Thyroid gland (tissue), 4 donors: ENCODE measurements around the gene DOCK1. TPM values are rescaled to one million over a fixed set of nuclear protein-coding genes. Genes with fewer than 3 reads are reported as not detected.
A peak's percentile ranks its signal among the peaks of the same experiment; 100 is the strongest.

Experiments used
- DNase-seq, 2 donors: peaks; one replicate each; pipeline ENCODE4 v3.0.0-alpha.2; 2019
- H3K27ac ChIP-seq, 3 donors: fragments of 200-600 bp; sonication (generic); 1 replicate in 2 of 3; 2 replicates in 1 of 3; pipeline ENCODE4 v1.5.1; 2016 to 2019; ENCODE audit warnings: mild to moderate bottlenecking in 1 of 3, moderate library complexity in 1 of 3
- H3K27me3 ChIP-seq: fragments of 200-600 bp; sonication (generic); one replicate; pipeline ENCODE4 v1.5.1; 2019
- H3K36me3 ChIP-seq, 2 donors: fragments of 200-600 bp; sonication (generic); one replicate each; pipeline ENCODE4 v1.5.1; 2016 to 2019
- H3K4me1 ChIP-seq, 2 donors: fragments of 200-600 bp; sonication (generic); one replicate each; pipeline ENCODE4 v1.5.1; 2017 to 2019
- H3K4me3 ChIP-seq, 3 donors: fragments of 200-600 bp; sonication (generic); replicated peaks in 1 of 3; 1 replicate in 2 of 3; 2 replicates in 1 of 3; pipeline ENCODE4 v1.5.1; 2016; ENCODE audit warnings: mild to moderate bottlenecking in 1 of 3
- H3K9me3 ChIP-seq: fragments of 200-600 bp; sonication (generic); one replicate; pipeline ENCODE4 v1.5.1; 2017
- POLR2A ChIP-seq, 2 donors: fragments of 450-650 bp; IDR thresholded peaks; one replicate each; pipeline ENCODE4 v1.6.1; 2017; ENCODE audit warnings: antibody characterized with exemption in 2 of 2, mild to moderate bottlenecking in 2 of 2, moderate library complexity in 1 of 2
- WGBS, 2 donors: methylation state at CpG; one replicate each; pipeline ENCODE4 v1.1.5; 2017; 5-methylcytosine and 5-hydroxymethylcytosine counted together
- intact Hi-C: fragments of 100-400 bp; cut with DNase I; formaldehyde crosslinking; loops from one replicate; pipeline ENCODE4 v1.15.1; 2023
- total RNA-seq, 4 donors: library from RNA; depleted of rRNA; stranded (reverse); fragments of >200 nt; gene quantifications; one replicate each; pipeline ENCODE4 v1.2.3, GENCODE V29; 2016
- TF ChIP-seq, protein P1 (sequence below), 6 experiments: fragments of 200-600 bp in 3 of 6; fragments of 450-650 bp in 3 of 6; sonication (generic) in 3 of 6; IDR thresholded peaks; one replicate each; pipeline ENCODE4 v1.5.1; 2016 to 2019; ENCODE audit warnings: antibody characterized with exemption in 6 of 6, mild to moderate bottlenecking in 2 of 6, inconsistent platforms in 1 of 6, moderate library complexity in 1 of 6

DOCK1 gene
- total RNA-seq, 4 donors from 2014 or later = 89.7 to 217 (median 112) TPM

DNA sequence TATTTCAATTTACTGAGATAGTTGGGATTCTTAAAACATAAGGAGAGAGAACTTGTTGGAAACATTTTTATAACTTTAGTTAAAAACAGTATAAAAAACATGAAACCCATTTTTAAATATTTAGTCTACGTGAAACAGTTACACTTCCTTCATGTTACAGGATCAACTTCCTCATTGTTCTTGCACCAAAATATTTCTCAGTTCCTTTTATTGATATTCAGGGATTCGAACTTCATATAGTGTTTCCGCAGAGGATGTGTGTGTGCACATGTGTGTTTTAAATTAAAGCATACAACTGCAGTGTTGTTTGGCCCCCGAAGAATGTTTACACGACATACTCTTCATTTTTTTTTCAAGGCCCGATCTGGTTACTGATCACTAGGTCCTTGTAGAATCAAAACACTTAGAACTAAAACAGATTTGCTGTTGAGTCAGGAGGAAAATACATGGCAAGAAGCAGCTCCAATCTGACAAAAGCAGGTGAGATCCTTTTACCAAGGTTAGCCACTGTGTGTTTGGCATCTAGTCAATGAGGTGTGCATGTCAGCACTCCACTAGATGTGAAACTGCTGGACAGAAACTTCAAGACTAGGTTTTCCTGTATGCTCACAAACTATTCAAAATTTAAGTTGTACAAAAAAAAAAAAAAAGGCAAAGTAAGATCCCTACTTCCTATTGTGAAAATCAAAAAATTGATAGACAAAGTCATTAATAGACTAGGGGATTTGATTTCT lies 230.8 kb downstream of the DOCK1 start:
- H3K9me3 ChIP-seq = no peaks in the 10 kb centered on the region
- DNase-seq = no peak
- no peaks in the 10 kb centered on the region for H3K4me1 ChIP-seq
- peaks cover 0 to 2% of the 10 kb centered on the region in 2 donors for H3K36me3 ChIP-seq
- no peak overlapping the region for H3K4me3 ChIP-seq
- H3K27me3 ChIP-seq = no peaks in the 10 kb centered on the region
- 68 to 77% methylated on average over 6 of the region's 6 CpGs for WGBS, 2 donors
- TF ChIP-seq POLR2A (IDR thresholded peaks at IDR 0.05) = no peak
- TF ChIP-seq, protein P1, sequence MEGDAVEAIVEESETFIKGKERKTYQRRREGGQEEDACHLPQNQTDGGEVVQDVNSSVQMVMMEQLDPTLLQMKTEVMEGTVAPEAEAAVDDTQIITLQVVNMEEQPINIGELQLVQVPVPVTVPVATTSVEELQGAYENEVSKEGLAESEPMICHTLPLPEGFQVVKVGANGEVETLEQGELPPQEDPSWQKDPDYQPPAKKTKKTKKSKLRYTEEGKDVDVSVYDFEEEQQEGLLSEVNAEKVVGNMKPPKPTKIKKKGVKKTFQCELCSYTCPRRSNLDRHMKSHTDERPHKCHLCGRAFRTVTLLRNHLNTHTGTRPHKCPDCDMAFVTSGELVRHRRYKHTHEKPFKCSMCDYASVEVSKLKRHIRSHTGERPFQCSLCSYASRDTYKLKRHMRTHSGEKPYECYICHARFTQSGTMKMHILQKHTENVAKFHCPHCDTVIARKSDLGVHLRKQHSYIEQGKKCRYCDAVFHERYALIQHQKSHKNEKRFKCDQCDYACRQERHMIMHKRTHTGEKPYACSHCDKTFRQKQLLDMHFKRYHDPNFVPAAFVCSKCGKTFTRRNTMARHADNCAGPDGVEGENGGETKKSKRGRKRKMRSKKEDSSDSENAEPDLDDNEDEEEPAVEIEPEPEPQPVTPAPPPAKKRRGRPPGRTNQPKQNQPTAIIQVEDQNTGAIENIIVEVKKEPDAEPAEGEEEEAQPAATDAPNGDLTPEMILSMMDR (IDR thresholded peaks at IDR 0.05) = no peak
- intact Hi-C loops = no loop called here
- no peak overlapping the region for H3K27ac ChIP-seq

DNA sequence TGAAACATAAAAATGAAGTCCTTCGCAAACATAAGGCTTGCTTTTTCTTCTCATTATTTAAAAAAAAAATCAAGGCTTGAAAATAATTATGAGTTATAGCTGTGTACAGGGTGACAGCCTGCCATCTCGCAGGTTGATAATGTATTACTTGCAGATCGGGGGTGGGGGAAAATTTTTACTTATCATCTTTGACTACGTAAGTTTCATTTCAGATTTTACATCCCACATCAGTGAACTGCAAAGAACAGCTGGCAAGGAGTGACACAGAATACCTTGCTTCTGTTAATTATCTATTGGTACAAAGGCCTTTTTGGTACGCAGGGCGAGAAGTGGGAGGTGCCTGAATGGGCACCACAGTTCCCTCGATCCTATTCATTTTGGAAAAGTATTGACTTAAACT lies 232.2 kb downstream of the DOCK1 start:
- peaks cover 4 to 7% of the 10 kb centered on the region in 2 donors for H3K4me1 ChIP-seq
- H3K9me3 ChIP-seq = no peaks in the 10 kb centered on the region
- DNase-seq = no peak
- intact Hi-C loops = no loop called here
- no peak for TF ChIP-seq POLR2A (IDR thresholded peaks at IDR 0.05)
- TF ChIP-seq, protein P1 (IDR thresholded peaks at IDR 0.05) = no peak
- peaks cover 0 to 2% of the 10 kb centered on the region in 2 donors for H3K36me3 ChIP-seq
- no peak overlapping the region for H3K27ac ChIP-seq
- no peaks in the 10 kb centered on the region for H3K27me3 ChIP-seq
- H3K4me3 ChIP-seq = no peak overlapping the region
- 93 to 94% methylated on average over 7 of the region's 7 CpGs for WGBS, 2 donors

DNA sequence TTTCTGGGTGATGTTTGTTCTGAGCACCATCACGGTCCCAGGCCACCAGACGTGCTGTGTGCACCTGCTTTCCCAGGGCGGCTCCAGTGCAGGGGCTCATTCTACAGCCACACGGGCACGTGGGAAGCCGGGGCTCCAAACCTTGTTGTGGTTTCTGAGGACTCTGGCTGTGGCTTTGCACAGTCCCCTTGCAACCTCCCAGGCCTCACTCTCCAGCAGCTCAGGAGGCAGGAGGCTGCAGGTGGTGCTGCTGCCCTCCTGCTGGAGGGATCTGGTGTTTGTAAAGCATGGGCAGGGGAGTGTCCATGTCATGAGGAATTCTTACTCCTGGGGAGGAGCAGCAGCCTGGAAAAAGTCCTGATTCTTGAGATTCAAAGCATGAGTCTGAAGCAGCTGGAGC lies 236.9 kb downstream of the DOCK1 start:
- peaks cover 0 to 2% of the 10 kb centered on the region in 2 donors for H3K36me3 ChIP-seq
- TF ChIP-seq, protein P1 (IDR thresholded peaks at IDR 0.05) = no peak
- no peak for TF ChIP-seq POLR2A (IDR thresholded peaks at IDR 0.05)
- 61 to 80% methylated on average over 1 to 6 of the region's 6 CpGs for WGBS, 2 donors

DNA sequence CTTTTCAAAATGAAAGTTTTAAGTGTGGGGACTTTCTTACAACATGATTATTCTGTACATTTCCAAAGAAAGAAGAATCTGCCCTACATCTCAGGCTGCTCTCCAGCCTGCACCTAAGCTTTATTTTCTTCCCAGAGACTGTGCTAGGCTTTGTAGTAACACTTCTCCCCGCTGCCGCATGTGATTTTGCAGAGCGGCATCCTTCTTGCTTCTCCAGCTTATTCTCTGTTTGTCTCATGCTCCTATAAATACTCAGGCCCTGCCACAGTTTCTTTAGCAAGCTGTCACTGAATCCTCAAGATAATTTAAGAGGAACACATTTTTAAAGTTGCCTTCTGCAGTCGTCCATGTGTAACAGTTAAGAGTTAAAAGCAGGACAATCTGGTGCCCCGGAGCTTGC lies 237.6 kb downstream of the DOCK1 start:
- no peak overlapping the region for H3K4me3 ChIP-seq
- H3K36me3 ChIP-seq = peaks cover 0 to 2% of the 10 kb centered on the region in 2 donors
- no peaks in the 10 kb centered on the region for H3K27me3 ChIP-seq
- no peak overlapping the region for H3K27ac ChIP-seq
- H3K4me1 ChIP-seq = peaks cover 4 to 10% of the 10 kb centered on the region in 2 donors
- intact Hi-C loops = no loop called here
- WGBS, 2 donors = 82 to 90% methylated on average over 5 of the region's 5 CpGs
- H3K9me3 ChIP-seq = no peaks in the 10 kb centered on the region
- no peak for DNase-seq
- no peak for TF ChIP-seq POLR2A (IDR thresholded peaks at IDR 0.05)
- TF ChIP-seq, protein P1 (IDR thresholded peaks at IDR 0.05) = no peak

More for the DNA sequence above, 236.9 kb downstream of the DOCK1 start:
- no peaks in the 10 kb centered on the region for H3K9me3 ChIP-seq
- H3K4me1 ChIP-seq = peaks cover 4 to 10% of the 10 kb centered on the region in 2 donors
- peak; percentile 44 to 48 for DNase-seq
- intact Hi-C loops = no loop called here
- H3K27ac ChIP-seq = no peak overlapping the region
- H3K4me3 ChIP-seq = no peak overlapping the region
- H3K27me3 ChIP-seq = no peaks in the 10 kb centered on the region

DNA sequence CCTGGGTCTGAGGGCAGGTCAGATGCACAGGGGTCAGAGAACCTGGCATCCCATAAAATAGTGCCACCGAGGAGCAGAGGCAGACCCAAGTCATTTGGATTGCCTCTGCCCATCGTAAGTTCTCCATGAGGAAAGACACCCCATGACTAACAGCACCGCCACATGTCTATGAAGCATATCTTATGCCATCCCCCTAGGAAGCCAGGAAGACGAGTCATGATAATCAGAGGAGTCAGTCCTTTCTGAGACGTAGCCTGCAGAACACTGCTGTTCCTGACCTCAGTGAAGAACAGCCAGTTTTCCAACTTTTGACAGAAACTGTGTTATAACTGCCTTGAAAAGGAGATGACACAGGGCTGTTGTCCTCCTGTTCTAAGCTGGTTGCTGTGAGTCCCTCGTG lies 239.9 kb downstream of the DOCK1 start:
- no peak for TF ChIP-seq POLR2A (IDR thresholded peaks at IDR 0.05)
- TF ChIP-seq, protein P1 (IDR thresholded peaks at IDR 0.05) = no peak
- H3K36me3 ChIP-seq = no peaks in the 10 kb centered on the region
- H3K27ac ChIP-seq = no peak overlapping the region
- H3K4me1 ChIP-seq = peaks cover 4 to 10% of the 10 kb centered on the region in 2 donors
- DNase-seq = no peak
- H3K27me3 ChIP-seq = no peaks in the 10 kb centered on the region
- H3K9me3 ChIP-seq = no peaks in the 10 kb centered on the region
- no peak overlapping the region for H3K4me3 ChIP-seq
- 94 to 100% methylated on average over 6 of the region's 6 CpGs for WGBS, 2 donors
- intact Hi-C loops = no loop called here
